HG02588 (cell line): ENCODE results near the gene CUL5.
A peak's percentile ranks its signal among the peaks of the same experiment; 100 is the strongest.
"Not testable (repeated sequence)": the region's sequence is repeated elsewhere in the genome, so short reads cannot be mapped to it uniquely, and the experiment has no call there.

Source experiments
- ATAC-seq: cut with Tn5 transposase; IDR thresholded peaks from one replicate; pipeline ENCODE4 v1.9.1; 2021; ENCODE audit warnings: mild to moderate bottlenecking, moderate library complexity; ENCODE audit not compliant: unreplicated experiment

The CUL5 gene

DNA sequence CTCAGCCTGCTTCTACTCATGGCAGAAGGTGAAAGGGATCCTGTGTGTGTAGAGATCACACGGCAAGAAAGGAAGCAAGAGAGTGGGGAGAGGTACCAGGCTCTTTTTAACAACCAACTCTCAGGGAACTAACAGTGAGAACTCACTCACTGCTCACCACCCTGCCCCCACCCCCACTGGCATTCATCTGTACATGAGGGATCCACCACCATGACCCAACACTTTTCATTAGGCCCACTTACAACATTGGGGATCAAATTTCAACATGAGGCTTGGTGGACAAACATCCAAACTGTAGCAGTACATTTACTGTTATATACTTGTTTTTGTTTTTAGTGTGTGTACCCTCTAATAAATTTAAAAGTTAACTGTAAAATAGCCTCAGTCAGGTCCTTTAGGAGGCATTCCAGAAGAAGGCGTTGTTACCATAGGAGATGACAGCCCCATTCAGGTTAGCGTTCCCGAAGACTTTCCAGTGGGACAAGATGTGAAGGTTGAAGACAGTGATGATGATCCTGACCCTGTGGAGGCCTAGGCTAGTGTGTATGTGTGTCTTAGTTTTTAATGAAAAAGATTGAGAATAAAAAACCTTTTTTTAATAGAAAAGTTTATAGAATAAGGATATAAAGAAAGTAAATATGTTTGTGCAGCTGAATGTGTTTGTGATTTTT is 11.3 kb downstream of the CUL5 start:
- no peak for ATAC-seq

DNA sequence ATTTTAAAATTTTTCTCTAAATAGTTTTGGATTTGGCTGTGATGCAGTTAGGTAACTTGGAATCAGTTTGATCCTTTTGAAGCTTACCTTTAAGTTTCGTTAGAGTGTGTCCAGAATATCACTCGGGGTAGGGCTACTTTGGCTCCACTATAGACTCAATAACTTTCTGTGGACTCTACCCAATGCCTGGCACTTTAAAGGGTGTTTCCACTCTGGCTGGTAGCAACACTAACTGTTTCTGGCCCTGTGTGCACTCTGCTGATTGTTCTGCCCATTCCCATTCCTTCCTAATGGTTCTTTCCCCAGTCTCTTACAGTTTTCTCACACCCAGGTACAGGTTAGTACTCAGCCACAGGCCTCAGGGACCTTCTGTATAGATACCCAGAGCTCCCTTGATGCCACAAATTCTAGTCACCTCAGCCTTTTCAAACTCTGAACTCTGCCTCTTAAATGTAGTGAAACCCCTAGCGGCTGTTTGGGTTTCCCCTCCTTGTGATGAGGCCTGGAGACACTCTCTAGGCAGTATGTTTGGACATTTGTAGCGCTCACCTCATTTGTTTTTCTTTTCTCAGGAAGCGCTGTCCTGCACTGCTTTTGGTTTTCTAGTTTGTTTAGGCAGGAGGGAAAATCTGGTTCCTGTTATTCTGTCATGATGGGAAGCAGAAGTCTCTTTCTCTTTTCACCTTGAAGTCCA is 16.8 kb downstream of the CUL5 start:
- peak; percentile 95 for ATAC-seq

DNA sequence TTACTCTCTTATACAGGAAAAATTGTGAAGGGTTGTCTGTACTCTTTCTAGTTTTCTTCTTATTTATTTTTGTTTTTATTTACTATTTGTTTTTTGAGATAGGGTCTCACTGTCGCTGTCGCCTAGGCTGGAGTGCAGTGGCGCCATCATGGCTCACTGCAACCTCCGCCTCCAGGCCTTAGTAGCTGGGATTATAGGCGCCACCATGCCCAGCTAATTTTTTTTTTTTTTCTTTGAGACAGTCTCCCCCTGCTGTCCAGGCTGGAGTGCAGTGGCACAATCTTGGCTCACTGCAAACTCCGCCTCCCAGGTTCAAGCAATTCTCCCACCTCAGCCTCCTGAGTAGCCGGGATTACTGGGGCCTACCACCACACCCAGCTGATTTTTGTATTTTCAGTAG is 18.4 kb downstream of the CUL5 start:
- ATAC-seq: no peak

DNA sequence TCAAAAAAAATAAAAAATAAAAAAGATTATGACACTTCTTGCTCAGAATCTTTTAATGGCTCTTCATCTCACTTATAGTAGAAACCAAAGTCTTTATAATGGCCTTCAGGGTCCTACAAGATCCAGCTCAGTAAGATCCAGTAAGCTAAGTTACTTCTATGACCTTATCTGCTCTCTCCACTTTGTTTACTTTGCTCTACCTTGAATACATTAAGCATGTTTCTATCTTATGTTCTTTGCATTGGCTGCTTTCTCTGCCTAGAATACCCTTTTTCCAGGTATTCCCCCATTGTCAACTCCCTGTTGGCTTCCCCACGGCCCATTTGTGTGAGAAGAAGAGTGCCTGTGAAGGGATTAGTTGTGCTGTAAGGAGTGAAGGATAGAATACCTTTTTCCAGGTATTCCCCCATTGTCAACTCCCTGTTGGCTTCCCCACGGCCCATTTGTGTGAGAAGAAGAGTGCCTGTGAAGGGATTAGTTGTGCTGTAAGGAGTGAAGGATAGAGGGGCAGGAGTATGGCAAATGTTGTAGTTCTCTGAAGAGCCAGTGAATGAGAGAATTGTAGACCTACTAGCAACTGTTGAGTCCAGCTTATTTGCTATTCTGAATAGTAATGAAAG is 20.2 kb downstream of the CUL5 start:
- not testable (repeated sequence) for ATAC-seq

DNA sequence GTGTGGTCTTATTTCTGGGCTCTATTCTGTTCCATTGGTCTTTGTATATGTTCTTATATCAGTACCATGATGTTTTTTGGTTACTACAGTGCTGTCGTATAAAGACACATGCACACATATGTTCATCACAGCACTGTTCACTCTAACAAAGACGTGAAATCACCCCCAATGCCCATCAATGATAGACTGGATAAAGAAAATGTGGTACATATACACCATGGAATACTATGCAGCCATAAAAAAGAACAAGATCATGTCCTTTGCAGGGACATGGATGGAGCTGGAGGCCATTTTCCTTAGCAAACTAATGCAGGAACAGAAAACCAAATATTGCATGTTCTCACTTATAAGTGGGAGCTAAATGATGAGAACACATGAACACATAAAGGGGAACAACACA is 22.9 kb downstream of the CUL5 start:
- ATAC-seq: not testable (repeated sequence)

DNA sequence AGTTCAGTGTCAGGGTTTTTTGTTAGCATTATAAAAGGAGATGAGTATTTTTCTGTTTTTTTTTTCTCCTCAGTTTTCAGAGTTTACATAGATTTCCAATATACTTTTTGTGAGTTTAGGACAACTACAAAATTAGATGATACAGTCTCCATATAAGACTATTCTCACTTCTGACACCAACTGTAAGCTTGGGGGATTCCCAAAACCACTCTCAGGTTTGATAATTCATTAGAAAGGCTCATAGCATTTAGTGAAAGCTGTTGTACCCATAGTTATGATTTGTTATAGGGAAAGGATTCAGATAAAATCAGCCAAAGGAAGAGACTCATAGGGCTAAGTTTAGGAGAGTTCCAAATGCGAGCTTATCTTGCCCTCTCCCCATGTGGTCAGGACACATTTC is 24.1 kb downstream of the CUL5 start:
- ATAC-seq: no peak

DNA sequence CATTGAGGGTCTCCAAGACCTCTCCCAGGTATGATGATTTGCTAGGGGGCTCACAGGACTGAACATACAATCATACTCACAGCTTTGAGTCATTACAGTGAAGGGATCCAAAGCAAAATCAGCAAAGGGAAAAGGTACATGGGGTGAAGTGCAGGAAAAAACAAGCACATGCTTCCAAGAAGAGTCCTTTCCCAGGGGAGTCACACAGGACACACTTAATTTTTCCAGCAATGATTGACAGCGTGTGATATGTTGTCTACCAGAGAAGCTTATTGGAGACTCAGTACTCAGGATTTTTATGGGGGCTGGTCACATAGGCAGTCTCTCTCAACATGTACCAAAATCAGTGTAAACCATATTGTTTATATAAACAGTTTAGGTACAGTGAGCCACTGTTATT is 25.3 kb downstream of the CUL5 start:
- ATAC-seq: no peak

DNA sequence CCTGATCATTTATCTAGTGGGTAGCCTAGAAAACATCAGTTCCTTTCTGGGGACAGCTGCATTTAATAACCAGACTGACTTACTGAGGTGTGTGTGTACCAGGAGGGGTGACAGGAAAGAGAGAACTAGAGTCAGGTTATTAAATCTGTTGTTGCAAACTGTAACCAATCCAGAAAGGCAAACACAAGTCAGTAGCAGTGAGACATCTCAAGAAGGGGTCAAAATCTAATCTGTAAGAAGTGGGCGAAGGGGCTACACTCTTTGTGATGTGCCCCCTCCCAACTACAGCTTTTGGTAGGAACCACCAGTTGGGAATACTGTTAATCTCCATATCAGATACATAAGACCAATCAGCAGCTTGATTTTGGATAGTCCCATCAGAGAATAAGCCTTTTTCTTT is 26.3 kb downstream of the CUL5 start:
- ATAC-seq: no peak

DNA sequence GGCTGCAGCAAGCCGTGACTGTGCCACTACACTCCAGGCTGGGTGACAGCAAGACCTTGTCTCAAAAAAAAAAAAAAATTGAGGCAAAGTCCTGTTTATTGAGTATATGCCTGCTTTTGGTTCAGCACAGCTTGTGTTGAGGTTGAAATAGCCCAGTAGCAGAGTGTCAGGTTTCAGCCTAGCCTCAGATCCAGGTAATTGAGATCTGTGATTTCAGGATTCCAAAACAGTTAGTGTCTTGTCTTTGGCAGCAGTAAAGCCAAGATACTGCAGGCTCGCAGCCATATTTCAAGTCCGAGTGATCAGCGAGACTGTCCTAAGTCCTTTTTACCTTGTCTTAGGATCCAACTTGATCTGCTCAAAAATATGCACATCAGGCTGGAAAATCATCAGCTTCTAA is 27.0 kb downstream of the CUL5 start:
- ATAC-seq: no peak

DNA sequence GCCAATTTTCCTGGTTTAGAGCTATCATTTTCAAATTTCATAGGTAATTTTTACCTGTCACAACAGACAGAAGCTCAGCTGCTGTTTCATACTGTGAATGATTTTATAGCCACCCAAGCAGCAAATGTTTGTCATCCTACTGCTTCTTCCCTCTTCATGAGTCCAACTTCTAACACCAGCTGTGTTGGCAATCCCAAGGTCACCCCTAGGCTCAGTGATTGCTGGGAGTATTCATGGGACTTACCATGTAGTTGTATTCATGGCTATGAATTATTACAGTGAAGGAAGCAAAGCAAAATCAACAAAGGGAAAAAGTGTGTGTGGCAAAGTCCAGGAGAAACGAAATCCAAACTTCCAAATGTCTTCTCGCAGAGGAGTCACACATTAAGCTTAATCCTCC is 28.5 kb downstream of the CUL5 start:
- no peak for ATAC-seq

DNA sequence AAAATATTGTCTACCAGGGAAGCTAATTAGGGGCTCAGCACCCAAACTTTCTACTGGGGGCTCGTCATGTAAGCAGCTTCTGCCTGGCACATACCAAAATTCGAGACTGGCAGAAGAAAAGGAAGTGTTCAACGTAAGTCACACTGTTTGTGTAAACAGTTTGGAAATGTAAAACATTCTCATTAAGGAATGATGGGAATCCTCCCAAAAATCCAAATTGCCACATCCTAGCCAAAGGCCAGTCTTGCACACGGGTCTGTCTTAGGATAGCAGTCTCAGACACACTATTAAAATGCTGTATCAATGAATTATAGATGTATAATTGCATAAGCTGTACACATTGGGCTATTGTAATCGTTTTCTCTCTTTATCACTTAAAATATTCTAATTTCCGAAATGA is 28.9 kb downstream of the CUL5 start:
- ATAC-seq: no peak

DNA sequence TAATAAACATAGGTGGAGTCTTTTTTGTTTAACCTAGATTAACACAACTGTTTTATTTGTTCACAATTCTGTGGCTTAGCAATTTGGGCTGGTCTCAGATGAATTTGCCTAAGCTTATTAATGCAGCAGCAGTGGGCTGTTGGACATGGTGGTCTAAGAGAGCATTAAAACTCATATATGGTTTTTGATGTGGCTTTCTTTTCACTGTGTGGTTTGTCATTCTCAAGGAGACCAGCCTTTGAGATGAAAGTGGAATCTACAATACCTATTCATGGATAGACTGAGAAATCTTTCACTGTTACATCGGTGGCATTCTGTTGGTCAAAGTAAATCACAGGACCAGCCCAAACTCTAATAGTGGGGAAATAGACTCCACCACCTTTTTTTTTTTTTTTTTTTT is 39.6 kb downstream of the CUL5 start:
- ATAC-seq: no peak

DNA sequence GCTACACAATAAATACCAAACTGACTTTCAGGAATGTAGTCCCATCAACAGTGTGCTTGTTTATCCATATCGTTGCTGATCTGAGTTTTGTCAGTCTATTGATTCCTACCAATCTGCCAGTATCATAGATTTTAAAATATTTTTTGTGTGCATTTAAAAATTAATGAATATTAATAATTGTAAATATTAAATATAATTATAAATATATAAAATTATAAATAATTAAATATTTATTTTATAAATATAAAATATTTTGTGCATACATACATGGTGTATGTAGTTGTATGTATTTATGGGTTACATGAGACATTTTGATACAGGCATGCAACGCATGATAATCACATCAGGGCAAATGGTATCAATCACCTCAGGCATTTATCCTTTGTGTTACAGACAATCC is 53.6 kb downstream of the CUL5 start:
- no peak for ATAC-seq

DNA sequence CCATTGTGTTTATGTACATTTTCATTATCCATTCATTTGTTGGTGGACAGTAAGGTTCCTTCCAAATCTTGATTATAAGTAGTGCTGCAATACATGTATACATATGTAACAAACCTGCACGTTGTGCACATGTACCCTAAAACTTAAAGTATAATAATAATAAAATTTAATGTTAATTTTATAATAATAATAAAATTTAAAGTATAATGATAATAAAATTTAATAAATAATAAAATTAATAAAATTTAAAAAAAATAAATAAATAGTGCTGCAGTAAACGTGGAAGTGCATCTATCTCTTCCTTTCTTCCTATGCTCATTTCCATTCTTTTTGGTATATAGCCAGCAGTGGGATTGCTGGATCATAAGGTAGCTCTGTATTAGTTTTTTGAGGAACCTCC is 54.7 kb downstream of the CUL5 start:
- no peak for ATAC-seq

DNA sequence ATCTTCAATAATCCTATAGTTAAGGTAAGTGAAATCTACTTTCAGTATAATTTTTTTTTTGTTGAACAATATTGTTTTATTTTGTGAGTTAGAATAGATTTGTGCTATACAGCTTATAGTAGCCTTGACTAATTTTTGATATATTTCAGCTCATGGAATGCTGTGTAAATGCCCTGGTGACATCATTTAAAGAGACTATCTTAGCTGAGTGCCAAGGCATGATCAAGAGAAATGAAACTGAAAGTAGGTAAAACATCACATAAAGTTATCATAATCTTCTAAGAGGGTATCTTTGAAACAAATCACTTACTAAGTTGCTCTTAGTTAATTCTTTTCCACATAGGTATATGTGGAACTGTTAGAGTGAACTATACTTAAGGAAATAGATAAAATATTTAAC is 61.2 kb downstream of the CUL5 start:
- ATAC-seq: no peak

DNA sequence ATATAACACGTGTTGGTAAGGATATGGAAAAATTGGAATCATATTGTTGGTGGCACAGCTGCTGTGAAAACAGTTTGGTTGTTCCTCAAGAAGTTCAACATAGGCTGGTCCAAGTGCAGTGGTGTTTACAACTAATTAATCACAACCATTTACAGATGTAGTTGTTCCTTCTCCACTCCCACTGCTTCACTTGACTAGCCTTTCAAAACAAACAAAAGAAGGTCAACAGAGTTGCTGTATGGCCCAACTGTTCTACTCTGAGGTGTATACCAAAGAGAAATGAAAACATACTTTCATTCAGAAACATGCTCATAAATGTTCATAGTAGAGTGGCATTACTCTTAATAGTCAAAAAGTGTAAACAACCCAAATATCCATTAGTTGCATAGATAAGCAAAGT is 76.1 kb downstream of the CUL5 start:
- no peak for ATAC-seq

DNA sequence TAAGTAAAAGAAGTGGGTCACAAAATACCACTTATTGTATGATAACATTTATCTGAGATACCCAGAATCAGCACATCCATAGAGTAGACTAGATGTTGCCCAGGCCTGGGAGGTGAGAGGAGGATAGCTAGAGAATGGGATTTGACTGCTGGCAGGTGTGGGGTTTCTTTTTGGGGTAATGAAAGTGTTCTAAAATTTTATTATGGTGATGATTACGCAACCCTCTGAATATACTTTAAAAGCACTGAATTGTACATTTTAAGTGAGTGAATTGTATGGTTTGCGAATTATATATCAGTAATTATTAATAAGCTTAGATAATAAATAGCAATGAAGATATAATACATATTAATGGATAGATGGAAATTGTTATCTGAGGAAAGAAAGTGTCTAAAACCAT is 77.0 kb downstream of the CUL5 start:
- no peak for ATAC-seq

DNA sequence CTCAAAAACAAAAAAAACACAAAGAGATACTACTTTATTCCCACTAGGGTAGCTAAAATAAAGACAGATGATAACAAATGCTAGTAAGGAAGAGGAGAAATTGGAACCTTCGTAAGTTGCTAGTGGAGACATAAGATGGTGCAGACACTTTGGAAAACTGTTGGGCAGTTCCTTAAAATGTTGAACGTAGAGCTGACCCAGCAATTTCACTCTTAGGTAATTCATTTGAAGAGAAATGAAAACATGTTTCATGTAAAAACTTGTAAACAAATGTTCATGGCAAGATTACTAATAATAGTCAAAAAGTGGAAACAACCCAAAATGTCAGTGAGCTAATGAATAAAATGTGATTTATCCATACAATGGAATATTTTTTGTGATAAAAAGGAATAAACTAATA is 83.4 kb downstream of the CUL5 start:
- ATAC-seq: no peak

DNA sequence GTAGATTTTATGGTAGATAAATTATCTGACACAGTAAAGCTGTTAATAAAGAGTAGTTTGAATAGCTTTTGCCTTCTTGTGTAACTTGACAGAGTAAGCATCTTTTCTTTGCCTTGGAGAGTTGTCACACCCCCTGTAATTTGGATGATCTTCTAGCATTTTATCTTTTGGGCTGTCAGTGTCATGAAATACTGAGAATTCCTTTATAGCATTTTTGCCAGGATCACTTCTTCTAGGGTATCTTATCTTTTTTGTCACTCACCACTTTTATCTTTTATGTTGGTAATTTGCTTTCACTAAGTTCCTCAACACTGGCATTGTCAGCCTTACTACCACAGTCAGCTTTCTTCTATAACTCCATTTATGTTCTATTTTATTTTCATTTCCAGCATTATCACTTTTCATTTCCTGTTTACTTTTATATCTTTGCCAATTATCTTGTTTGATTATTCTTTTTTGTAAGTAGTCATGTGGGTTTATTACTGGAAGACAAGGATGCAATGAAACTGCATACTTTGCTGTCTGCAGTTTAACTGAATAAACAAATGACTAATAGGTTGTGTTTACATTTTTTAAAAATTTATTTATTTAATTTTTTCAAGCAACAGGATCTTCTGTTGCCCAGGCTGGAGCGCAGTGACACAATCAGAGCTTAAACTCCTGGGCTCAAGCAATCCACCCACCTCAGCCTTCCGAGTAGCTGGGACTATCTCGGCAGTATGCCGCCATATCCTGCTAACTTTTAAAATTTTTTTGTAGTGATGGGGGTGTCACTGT is 84.6 kb downstream of the CUL5 start:
- no peak for ATAC-seq

DNA sequence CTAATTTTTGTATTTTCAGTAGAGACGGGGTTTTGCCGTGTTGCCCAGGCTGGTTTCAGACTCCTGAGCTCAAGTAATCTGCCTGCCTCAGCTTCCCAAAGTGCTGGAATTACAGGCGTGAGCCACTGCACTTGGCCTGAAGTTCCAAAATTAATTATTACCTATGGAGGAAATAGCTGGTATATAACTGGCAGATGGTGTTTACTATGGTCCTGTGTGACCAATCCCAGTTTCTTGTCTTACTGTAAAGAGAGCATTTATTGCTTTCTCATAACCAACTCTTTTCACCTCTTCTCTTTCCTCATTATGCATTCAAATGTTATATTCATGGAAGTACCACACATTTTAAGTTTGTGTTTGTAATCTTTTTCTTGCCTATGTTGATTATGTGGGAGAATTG is 88.5 kb downstream of the CUL5 start:
- no peak for ATAC-seq

DNA sequence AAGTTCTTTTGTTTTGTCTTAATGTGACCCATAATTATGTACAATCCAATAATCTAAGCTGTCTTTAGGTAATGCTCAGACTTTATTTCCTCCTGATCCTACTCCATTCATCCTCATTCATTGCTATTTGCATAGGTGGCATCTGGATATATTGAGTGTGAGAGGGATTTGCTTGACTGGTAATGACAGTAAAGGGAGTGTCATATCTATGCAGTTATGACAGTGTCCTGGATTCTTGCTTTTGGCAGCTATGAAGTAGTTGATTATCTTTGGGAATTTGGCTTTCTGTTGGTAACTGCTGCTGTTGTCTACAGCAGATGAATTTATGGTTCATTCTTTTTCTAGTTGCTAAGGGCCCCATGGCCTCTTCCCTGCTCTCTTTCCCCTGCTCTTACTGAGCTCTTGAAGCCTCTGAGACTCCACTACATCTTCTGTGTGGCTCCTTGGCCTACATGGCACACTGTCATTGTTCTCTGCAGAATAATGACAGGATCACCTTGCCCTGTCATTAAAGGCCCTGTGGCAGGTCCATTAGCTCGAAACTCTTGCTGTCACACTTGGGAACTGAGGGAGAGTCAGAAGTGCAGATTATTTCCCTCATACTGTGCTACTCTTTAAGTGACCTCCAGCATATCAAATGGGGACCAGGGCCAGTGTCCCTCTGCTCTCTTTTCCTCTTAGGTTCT is 92.5 kb downstream of the CUL5 start:
- ATAC-seq: no peak
